HG03135 (cell line): ENCODE results near the gene TMEM132C.
"Not testable (repeated sequence)": the region's sequence is repeated elsewhere in the genome, so short reads cannot be mapped to it uniquely, and the experiment has no call there.

Experiments used
- ATAC-seq: cut with Tn5 transposase; IDR thresholded peaks from one replicate; pipeline ENCODE4 v1.9.1; 2021; ENCODE audit warnings: mild to moderate bottlenecking, moderate library complexity; ENCODE audit not compliant: unreplicated experiment

The TMEM132C gene

GRCh38 chr12:128471491-128471890 is 204.5 kb downstream of the TMEM132C start:
- ATAC-seq: no peak

GRCh38 chr12:128474916-128475315 is 207.9 kb downstream of the TMEM132C start:
- no peak for ATAC-seq

- no peak for ATAC-seq
Observed at GRCh38 chr12:128476266-128476665, 209.3 kb downstream of the TMEM132C start.

- no peak for ATAC-seq
Observed at GRCh38 chr12:128483526-128484255, 216.7 kb downstream of the TMEM132C start.

GRCh38 chr12:128497376-128497775 is 230.4 kb downstream of the TMEM132C start:
- not testable (repeated sequence) for ATAC-seq

GRCh38 chr12:128507470-128507869 is 240.5 kb downstream of the TMEM132C start:
- ATAC-seq: no peak

- no peak for ATAC-seq
Observed at GRCh38 chr12:128509170-128509569, 242.2 kb downstream of the TMEM132C start.

GRCh38 chr12:128510511-128510910 is 243.5 kb downstream of the TMEM132C start:
- no peak for ATAC-seq

GRCh38 chr12:128513331-128513730 is 246.4 kb downstream of the TMEM132C start:
- ATAC-seq: no peak

GRCh38 chr12:128513831-128514230 is 246.9 kb downstream of the TMEM132C start:
- no peak for ATAC-seq

GRCh38 chr12:128518644-128519043 is 251.7 kb downstream of the TMEM132C start:
- no peak for ATAC-seq

GRCh38 chr12:128519426-128519825 is 252.5 kb downstream of the TMEM132C start:
- no peak for ATAC-seq

- ATAC-seq: no peak
Observed at GRCh38 chr12:128521981-128522380, 255.0 kb downstream of the TMEM132C start.

GRCh38 chr12:128524439-128524838 is 257.5 kb downstream of the TMEM132C start:
- no peak for ATAC-seq

- ATAC-seq: no peak
Observed at GRCh38 chr12:128531170-128531569, 264.2 kb downstream of the TMEM132C start.

GRCh38 chr12:128534906-128535305 is 267.9 kb downstream of the TMEM132C start:
- no peak for ATAC-seq

GRCh38 chr12:128536810-128537209 is 269.8 kb downstream of the TMEM132C start:
- ATAC-seq: no peak

- no peak for ATAC-seq
Observed at GRCh38 chr12:128537668-128538067, 270.7 kb downstream of the TMEM132C start.

- ATAC-seq: no peak
Observed at GRCh38 chr12:128542844-128543243, 275.9 kb downstream of the TMEM132C start.

- ATAC-seq: no peak
Observed at GRCh38 chr12:128543460-128543859, 276.5 kb downstream of the TMEM132C start.

GRCh38 chr12:128543971-128544370 is 277.0 kb downstream of the TMEM132C start:
- no peak for ATAC-seq

GRCh38 chr12:128548949-128549348 is 282.0 kb downstream of the TMEM132C start:
- no peak for ATAC-seq
